ENCODE measurements around the gene EXOC3.

Gene EXOC3

GRCh38 chr5:479566-480319 lies 36.8 kb downstream of the EXOC3 start:
- H3K4me3 ChIP-seq (ENCODE audit: low read depth, low read length): no peak overlapping the region
- TF ChIP-seq CTCF (IDR thresholded peaks at IDR 0.05; ENCODE audit: control insufficient read depth, extremely low read depth, insufficient read depth): no peak
- no peak for DNase-seq (ENCODE audit: low read depth)

GRCh38 chr5:481347-481746 lies 38.4 kb downstream of the EXOC3 start:
- TF ChIP-seq CTCF (IDR thresholded peaks at IDR 0.05; ENCODE audit: control insufficient read depth, extremely low read depth, insufficient read depth): no peak
- no peak for DNase-seq (ENCODE audit: low read depth)
- H3K4me3 ChIP-seq (ENCODE audit: low read depth, low read length): no peak overlapping the region

- H3K4me3 ChIP-seq (ENCODE audit: low read depth, low read length): no peak overlapping the region
- TF ChIP-seq CTCF (IDR thresholded peaks at IDR 0.05; ENCODE audit: control insufficient read depth, extremely low read depth, insufficient read depth): no peak
Observed at GRCh38 chr5:482021-482420, 39.0 kb downstream of the EXOC3 start.

GRCh38 chr5:482506-482905 lies 39.5 kb downstream of the EXOC3 start:
- no peak overlapping the region for H3K4me3 ChIP-seq (ENCODE audit: low read depth, low read length)
- no peak for DNase-seq (ENCODE audit: low read depth)
- TF ChIP-seq CTCF (IDR thresholded peaks at IDR 0.05; ENCODE audit: control insufficient read depth, extremely low read depth, insufficient read depth): no peak

More at GRCh38 chr5:482021-482420, 39.0 kb downstream of the EXOC3 start:
- DNase-seq (ENCODE audit: low read depth): no peak

GRCh38 chr5:483011-483410 lies 40.0 kb downstream of the EXOC3 start:
- H3K4me3 ChIP-seq (ENCODE audit: low read depth, low read length): no peak overlapping the region
- TF ChIP-seq CTCF (IDR thresholded peaks at IDR 0.05; ENCODE audit: control insufficient read depth, extremely low read depth, insufficient read depth): no peak
- no peak for DNase-seq (ENCODE audit: low read depth)

GRCh38 chr5:483434-484140 lies 40.6 kb downstream of the EXOC3 start:
- H3K4me3 ChIP-seq (ENCODE audit: low read depth, low read length): no peak overlapping the region
- DNase-seq (ENCODE audit: low read depth): no peak
- TF ChIP-seq CTCF (IDR thresholded peaks at IDR 0.05; ENCODE audit: control insufficient read depth, extremely low read depth, insufficient read depth): no peak
